ENCODE results near the gene IFNA7.
"Not testable (repeated sequence)": the region's sequence is repeated elsewhere in the genome, so short reads cannot be mapped to it uniquely, and the experiment has no call there.

Gene IFNA7

DNA sequence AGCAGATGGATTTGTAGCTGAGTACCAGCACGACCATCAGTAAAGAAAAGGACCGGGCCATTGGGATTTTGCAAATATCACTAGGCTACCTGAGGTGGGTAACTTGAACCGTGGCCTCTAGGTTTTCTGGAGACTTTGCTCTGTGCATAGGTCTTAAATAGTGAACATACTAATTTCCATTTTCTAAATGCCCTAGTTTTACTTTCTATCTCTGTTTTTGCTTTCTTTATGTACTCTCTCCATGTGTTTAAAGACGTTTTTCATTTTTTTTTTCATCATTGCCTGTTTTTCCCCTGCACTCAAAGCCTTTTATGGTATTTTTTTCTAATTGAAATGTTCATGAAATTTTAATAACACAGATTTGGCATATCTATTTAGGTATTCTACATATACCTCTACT lies at the start of gene IFNA7:
IFNA7 (minus strand) TSS at position 101 of the 400 bp plus-strand sequence; CDS start at position 61, 40 bp downstream.
- DNase-seq = not testable (repeated sequence)

DNA sequence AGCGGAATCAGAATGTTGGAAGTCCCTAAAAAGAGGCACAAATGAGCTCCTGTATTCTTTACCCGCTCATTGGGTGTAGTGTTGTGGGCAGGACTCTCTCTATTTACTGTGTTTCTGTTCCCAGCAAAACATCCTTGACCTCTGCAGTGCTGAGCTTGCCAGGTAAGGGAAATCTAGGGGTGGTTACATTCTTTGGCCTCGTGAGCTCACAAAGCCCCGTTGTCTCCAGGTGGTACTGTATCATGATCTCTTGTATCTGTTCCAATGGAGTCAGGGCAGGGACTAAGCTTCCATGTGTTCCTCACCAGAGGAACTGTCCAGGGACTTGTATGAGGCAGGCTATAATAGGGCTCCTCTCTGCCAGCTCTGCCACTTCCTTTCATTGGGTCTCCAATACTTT lies 49.6 kb upstream of the IFNA7 start:
- DNase-seq = no peak

DNA sequence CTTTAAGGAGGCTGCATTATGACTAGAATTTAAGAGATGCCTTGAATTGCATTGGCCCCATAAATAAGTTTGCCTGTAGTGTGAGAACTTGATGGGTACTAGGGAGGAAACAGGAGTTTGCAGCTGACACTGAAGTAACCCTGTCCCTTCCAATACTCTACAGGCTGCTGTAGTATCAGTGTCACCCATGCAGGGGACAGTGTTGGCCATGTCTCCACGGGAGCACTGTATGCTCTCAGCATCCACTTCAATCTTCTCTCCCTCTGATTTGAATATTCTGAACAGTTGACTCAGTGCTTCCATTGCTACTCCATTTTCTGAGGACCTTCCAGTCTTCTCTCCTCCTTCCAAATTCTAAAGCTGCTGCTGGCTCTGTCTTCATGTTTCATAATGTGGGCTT lies 49.2 kb upstream of the IFNA7 start:
- DNase-seq = no peak

DNA sequence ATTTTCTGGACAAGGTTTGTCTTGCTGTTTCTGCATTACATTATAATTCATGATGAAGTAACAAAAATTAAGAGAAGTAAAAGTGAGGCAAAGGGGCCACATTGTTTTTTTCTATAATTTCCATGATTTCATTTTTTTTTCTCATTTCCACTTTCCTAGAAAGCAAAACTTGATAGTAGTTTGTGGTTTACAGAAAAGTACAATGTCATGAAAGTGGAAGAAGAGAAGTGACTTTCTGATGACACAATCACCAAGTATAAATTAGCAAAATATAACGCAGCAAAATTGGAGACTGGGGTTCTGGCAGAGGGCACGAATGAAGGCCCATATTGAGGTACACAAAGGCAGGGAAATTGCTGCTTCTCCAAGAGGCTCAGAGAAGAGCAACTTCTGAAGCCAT lies 42.8 kb upstream of the IFNA7 start:
- no peak for DNase-seq

DNA sequence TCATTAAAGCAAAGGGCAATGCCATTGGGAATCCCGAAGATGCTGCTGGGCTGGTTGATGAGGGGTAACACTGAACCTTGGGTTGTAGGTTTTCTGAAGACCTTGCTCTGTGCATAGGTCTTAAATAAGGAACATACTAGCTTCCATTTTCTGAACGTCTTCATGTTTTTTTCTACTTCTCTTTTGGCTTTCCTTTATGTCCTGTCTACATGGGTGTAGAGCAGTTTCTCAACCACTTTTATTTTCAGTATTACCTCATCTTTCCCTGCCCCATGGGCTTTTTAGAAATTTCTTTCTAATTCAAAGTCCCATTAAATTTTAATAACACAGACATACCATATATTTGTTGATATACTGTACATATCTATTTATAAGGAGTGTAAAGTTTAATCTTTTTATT lies 37.9 kb upstream of the IFNA7 start, which contains the start of gene IFNA14:
IFNA14 (minus strand) TSS at position 95 of the 400 bp plus-strand sequence; CDS start at position 25, 70 bp downstream.
- no peak for DNase-seq

DNA sequence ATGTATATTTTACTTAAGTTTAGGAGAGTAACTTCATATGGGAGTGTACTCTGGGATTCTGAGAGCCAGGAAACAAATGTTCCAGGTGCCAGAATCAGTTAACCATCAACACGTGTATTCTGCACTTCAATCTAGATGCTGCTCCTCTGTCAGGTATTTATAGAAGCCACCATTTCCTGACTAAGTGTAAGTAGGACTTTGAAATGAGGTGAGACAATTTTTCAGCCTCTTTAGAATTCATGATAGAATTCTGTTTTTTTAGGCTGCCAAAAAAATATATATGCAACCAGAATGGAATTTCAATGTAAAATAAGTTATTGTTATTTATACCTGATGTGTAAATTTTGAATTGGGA lies 34.3 kb upstream of the IFNA7 start:
- DNase-seq = not testable (repeated sequence)

DNA sequence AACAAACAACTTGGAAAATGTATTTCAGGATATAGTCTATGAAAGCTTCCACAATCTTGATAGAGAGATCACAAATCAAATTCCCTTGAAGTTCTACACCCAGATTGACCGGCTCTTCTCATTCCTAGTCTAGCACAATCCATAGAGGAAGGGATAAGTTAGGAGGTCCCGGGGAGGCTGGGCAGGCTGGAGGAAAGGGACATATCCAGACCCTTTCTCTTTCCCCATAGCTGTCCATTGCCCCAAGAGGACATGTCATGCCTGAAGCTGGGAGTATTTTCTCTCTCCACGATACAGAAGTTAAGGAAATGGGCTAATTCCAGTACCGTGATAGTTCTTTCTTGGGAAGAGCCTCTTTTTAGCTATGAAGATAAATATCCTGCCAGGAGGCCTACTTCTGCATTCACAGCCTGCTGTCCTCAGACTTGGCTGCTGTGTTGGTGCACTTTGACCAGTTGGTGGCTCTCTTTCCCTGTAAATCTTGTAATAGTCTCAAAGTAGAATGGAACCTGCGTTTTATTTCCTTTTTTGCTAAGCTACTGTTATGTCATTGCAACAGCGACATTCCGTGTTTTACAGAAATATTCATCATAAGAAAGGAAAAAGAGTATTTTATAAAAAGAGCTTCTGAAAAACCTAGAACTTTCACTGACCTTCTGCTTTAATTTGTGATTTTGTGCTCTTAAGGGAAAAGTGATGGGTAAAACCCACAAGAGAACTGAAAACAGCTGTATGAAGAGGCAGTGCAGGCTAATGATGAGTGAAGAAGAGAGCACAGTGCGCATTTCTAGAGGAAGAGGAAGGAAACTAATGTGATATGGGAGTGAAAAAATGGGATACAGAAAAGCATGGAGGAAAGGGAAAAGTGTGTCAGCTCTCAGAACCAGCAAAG lies 33.7 kb upstream of the IFNA7 start:
- not testable (repeated sequence) for DNase-seq

DNA sequence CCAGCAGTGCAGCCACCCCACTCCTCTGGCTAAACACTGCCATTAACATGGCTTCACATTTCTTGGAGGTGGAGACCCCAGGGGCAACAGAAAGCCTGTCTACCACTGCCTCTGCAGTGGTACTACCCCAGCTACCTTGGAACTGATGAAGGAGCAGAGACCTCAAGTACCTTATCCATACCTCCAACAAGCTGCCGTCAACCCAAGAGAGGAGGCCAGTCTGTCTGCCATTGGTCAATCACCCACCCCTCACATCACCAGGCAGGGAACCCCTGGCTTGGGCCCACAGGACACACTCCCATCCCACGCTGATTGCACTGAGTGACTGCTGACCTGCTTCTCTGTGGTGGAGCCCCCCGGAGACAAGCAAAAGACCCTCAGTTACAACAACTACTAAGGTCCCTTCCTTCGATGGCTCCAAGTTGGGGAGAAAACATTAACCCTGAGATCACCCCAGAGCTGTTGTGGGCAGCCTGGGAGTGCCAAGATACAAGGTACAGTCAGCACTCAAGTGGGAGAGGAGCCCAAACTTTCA lies 32.2 kb upstream of the IFNA7 start:
- no peak for DNase-seq

DNA sequence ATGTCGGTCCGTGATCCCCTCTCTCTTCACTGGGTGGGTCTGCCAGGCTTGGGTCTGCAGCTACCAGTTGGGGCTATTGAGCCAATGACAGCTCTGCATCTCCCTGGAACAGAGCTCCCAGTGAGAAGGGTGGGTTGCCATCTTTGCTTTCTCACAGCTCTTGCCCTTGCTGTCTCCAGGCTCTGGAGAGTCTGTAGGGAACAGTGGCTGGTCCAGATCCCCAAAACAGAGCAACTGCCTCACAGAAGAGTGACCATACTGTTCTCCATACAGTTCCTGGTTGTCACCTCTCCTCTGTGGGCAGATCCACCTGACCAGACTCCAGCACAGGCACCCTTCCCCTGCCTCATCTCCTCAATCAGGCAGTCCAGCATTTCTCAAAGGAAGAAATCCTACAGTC lies 31.3 kb upstream of the IFNA7 start:
- no peak for DNase-seq

DNA sequence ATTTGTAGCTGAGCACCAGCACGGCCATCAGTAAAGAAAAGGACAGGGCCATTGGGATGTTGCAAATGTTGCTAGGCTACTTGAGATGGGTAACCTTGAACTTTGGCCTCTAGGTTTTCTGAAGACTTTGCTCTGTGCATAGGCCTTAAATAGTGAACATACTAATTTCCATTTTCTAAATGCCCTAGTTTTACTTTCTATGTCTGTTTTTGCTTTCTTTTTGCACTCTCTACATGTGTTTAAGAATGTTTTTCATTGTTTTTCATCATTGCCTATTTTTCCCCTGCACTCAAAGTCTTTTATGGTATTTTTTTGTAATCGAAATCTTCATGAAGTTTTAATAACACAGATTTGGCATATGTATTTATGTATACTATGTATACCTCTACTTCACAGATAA lies 26.1 kb upstream of the IFNA7 start, which contains the start of gene IFNA17:
IFNA17 (minus strand) TSS at position 101 of the 400 bp plus-strand sequence; CDS start at position 52, 49 bp downstream.
- no peak for DNase-seq

DNA sequence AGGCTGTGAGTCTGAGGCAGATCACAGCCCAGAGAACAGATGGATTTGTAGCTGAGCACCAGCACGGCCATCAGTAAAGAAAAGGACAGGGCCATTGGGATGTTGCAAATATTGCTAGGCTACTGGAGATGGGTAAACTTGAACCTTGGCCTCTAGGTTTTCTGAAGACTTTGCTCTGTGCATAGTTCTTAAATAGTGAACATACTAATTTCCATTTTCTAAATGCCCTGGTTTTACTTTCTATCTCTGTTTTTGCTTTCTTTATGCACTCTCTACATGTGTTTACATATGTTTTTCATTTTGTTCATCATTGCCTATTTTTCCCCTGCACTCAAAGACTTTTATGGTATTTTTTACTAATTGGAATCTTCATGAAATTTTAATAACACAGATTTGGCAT lies 15.2 kb upstream of the IFNA7 start, which contains the start of gene IFNA16:
IFNA16 (minus strand) TSS at position 101 of the 400 bp plus-strand sequence; CDS start at position 95, 6 bp downstream.
- not testable (repeated sequence) for DNase-seq

DNA sequence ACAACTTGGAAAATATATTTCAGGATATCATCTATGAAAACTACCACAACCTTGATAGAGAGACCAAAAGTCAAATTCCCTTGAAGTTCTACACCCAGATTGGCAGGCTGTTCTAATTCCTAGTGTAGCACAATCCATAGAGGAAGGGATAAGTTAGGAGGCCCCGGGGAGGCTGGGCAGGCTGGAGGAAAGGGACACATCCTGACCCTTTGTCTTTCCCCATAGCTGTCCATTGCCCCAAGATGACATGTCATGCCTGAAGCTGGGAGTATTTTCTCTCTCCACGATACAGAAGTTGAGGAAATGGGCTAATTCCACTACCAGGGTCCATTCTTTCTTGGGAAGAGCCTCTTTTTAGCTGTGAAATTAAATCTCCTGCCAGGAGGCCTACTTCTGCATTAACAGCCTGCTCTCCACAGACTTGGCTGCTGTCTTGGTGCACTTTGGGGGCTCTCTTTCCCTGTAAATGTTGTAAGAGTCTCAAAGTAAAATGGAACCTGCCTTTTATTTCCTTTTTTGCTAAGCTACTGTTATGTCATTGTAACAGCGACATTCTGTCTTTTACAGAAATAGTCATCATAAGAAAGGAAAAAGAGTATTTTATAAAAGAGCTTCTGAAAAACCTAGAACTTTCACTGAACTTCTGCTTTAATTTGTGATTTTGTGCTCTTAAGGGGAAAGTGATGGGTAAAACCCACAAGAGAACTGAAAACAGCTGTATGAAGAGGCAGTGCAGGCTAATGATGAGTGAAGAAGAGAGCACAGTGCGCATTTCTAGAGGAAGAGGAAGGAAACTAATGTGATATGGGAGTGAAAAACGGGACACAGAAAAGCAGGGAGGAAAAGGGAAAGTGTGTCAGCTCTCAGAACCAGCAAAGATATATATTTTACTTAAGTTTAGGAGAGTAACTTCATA lies 11.7 kb upstream of the IFNA7 start:
- DNase-seq = not testable (repeated sequence)

DNA sequence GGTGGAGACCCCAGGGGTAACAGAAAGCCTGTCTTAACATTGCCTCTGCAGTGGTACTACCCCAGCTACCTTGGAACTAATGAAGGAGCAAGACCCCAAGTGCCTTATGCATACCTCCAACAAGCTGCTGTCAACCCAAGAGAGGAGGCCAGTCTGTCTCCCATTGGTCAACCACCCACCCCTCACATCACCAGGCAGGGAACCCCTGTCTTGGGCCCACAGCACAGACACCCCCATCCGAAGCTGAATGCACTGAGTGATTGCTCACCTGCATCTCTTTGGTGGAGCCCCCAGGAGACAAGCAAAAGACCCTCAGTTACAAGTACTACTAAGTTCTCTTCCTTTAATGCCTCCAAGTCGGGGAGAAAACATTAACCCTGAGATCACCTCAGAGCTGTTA lies 10.2 kb upstream of the IFNA7 start:
- DNase-seq = not testable (repeated sequence)

DNA sequence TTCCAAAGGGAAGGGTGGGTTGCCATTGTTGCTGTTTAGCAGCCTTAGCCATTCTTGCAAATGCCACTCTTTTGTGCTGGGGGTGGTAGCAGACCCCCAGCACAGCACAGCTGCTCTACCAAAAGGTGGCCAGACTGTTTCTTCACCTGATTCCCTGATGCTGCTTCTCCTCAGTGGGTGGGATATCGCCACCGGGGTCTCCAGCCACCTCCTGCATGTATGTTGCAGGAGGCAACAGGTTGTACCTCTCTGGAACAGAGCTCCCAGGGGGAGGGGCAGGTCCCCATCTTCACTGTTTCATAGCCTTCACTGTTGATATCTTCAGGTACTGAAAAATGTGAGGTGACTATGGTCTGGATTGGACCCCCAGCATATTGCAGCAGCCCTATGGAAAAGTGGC lies 8.8 kb upstream of the IFNA7 start:
- not testable (repeated sequence) for DNase-seq

DNA sequence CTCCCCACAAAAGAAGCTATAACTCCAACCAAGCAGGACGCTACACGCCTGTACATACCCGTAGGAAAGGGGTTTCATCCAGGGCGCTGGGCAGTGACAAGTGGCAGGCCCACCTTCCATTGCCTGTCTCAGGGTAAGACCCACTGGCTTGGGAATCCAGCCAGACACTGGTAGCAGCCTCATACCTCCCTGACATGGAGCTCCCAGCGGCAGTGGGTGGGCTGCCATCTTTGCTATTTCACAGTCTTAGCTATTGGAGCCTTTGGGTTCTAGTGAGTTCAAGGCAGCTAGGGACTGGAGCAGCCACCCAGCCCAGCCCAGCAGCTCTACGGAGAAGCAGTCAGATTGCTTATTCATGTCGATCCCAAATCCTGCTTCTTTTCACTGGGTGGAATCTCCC lies 8.3 kb upstream of the IFNA7 start:
- DNase-seq = no peak

DNA sequence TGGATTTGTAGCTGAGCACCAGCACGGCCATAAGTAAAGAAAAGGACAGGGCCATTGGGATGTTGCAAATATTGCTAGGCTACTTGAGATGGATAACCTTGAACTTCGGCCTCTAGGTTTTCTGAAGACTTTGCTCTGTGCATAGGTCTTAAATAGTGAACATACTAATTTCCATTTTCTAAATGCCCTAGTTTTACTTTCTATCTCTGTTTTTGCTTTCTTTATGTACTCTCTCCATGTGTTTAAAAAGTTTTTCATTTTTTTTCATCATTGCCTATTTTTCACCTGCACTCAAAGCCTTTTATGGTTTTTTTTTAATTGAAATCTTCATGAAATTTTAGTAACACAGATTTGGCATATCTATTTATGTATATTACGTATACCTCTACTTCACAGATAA lies 5.0 kb upstream of the IFNA7 start, which contains the start of gene IFNA10:
IFNA10 (minus strand) TSS at position 101 of the 400 bp plus-strand sequence; CDS start at position 55, 46 bp downstream.
- not testable (repeated sequence) for DNase-seq

DNA sequence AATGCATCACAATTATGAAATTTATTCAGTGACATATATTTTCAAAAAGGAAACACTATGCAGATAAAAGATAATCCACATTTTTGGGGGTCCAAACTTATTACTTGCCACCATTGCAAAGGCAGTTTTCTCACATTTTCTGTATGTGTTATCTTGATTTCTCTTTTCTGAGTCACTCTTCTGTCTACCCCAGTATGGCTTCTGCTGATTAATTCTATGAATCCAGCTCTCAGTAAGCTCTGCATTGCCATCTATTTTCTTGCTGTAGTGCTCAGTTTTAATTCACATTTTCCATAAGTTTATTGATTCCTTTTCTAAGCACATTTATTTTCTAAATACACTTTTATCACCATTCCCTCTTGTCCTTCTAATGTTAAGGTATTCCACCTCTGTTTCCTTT lies 3.2 kb upstream of the IFNA7 start:
- no peak for DNase-seq

DNA sequence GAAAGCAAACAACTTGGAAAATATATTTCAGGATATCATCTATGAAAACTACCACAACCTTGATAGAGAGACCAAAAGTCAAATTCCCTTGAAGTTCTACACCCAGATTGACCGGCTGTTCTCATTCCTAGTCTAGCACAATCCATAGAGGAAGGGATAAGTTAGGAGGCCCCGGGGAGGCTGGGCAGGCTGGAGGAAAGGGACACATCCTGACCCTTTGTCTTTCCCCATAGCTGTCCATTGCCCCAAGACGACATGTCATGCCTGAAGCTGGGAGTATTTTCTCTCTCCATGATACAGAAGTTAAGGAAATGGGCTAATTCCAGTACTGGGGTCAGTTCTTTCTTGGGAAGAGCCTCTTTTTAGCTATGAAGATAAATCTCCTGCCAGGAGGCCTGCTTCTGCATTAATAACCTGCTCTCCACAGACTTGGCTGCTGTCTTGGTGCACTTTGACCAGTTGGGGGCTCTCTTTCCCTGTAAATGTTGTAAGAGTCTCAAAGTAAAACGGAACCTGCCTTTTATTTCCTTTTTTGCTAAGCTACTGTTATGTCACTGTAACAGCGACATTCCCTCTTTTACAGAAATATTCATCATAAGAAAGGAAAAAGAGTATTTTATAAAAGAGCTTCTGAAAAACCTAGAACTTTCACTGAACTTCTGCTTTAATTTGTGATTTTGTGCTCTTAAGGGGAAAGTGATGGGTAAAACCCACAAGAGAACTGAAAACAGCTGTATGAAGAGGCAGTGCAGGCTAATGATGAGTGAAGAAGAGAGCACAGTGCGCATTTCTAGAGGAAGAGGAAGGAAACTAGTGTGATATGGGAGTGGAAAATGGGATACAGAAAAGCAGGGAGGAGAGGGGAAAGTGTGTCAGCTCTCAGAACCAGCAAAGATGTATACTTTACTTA lies 6.9 kb downstream of the IFNA7 start:
- not testable (repeated sequence) for DNase-seq

DNA sequence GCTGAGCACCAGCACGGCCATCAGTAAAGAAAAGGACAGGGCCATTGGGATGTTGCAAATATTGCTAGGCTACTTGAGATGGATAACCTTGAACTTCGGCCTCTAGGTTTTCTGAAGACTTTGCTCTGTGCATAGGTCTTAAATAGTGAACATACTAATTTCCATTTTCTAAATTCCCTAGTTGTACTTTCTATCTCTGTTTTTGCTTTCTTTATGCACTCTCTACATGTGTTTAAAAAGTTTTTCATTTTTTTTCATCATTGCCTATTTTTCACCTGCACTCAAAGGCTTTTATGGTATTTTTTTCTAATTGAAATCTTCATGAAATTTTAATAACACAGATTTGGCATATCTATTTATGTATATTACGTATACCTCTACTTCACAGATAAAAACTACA lies 14.5 kb downstream of the IFNA7 start, which contains the start of gene IFNA4:
IFNA4 (minus strand) TSS at position 101 of the 400 bp plus-strand sequence; CDS start at position 45, 56 bp downstream.
- not testable (repeated sequence) for DNase-seq

DNA sequence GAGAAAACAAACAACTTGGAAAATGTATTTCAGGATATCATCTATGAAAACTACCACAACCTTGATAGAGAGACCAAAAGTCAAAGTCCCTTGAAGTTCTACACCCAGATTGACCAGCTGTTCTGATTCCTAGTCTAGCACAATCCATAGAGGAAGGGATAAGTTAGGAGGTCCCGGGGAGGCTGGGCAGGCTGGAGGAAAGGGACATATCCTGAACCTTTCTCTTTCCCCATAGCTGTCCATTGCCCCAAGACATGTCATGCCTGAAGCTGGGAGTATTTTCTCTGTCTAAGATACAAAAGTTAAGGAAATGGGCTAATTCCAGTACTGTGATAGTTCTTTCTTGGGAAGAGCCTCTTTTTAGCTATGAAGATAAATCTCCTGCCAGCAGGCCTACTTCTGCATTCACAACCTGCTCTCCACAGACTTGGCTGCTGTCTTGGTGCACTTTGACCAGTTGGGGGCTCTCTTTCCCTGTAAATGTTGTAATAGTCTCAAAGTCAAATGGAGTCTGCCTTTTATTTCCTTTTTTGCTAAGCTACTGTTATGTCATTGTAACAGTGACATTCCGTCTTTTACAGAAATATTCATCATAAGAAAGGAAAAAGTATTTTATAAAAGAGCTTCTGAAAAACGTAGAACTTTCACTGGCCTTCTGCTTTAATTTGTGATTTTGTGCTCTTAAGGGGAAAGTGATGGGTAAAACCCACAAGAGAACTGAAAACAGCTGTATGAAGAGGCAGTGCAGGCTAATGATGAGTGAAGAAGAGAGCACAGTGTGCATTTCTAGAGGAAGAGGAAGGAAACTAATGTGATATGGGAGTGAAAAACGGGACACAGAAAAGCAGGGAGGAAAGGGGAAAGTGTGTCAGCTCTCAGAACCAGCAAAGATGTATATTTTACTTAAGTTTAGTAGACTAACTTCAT lies 18.9 kb downstream of the IFNA7 start:
- not testable (repeated sequence) for DNase-seq

All from T1000 (cell line).